B cell (primary cell): ENCODE data around the gene ADAMTS8. TPM values are rescaled to one million over a fixed set of nuclear protein-coding genes. Genes with fewer than 3 reads are reported as not detected.

Experiments used
- ATAC-seq: fragments of 200-7000 bp; cut with Tn5 transposase; one replicate; pipeline ENCODE4 v1.10.0; 2021; ENCODE audit warnings: low read depth, mild to moderate bottlenecking, moderate number of reproducible peaks, moderate library complexity
- CTCF ChIA-PET: fragments of 350-600 bp; sonication (Branson Sonifier 250); formaldehyde crosslinking; loops from one replicate; lab custom pipeline; 2021; ENCODE audit warnings: antibody characterized with exemption, inconsistent platforms; lab: Charles Lee
- POLR2A ChIA-PET: fragments of 350-600 bp; sonication (Branson Sonifier 250); formaldehyde crosslinking; loops from one replicate; lab custom pipeline; 2021; ENCODE audit warnings: antibody characterized with exemption; lab: Charles Lee
- DNase-seq: peaks from one replicate; pipeline ENCODE4 v3.0.0; 2013
- H2AFZ ChIP-seq: 2 replicates; pipeline ENCODE4 v1.6.1; 2012; ENCODE audit warnings: mild to moderate bottlenecking, low read depth, low read length; ENCODE audit not compliant: insufficient read depth, poor library complexity, severe bottlenecking
- H3K27ac ChIP-seq, 2 donors: 1 replicate in 1 of 2; 2 replicates in 1 of 2; pipeline ENCODE4 v1.5.1; 2012 to 2013; ENCODE audit warnings: low read length in 2 of 2, mild to moderate bottlenecking in 2 of 2, moderate library complexity in 1 of 2
- H3K27me3 ChIP-seq, 4 experiments: fragments of 200-600 bp in 1 of 4; sonication (generic) in 1 of 4; replicated peaks in 1 of 4; 1 replicate in 2 of 4; 2 replicates in 2 of 4; pipeline versions ENCODE4 v1.6.1 to v1.7.0; 2013 to 2016; ENCODE audit warnings: low read length in 3 of 4, mild to moderate bottlenecking in 2 of 4, mixed read lengths in 1 of 4, moderate library complexity in 1 of 4; ENCODE audit not compliant: insufficient read depth in 4 of 4, control insufficient read depth in 3 of 4; ENCODE audit errors: control extremely low read depth in 1 of 4
- H3K36me3 ChIP-seq, 2 experiments: replicated peaks in 1 of 2; 1 replicate in 1 of 2; 2 replicates in 1 of 2; pipeline versions ENCODE4 v1.6.1 to v1.7.1; 2013; ENCODE audit warnings: low read length in 1 of 2; ENCODE audit not compliant: insufficient read depth in 2 of 2, control insufficient read depth in 1 of 2; ENCODE audit errors: control extremely low read depth in 1 of 2, extremely low read depth in 1 of 2
- H3K4me1 ChIP-seq, 2 donors: fragments of 200-600 bp in 1 of 2; sonication (generic) in 1 of 2; 1 replicate in 1 of 2; 2 replicates in 1 of 2; pipeline versions ENCODE4 v1.5.1 to v1.6.1; 2013 to 2017; ENCODE audit warnings: low read length in 2 of 2; ENCODE audit not compliant: control insufficient read depth in 2 of 2, insufficient read depth in 2 of 2
- H3K4me2 ChIP-seq: replicated peaks from 2 replicates; pipeline ENCODE3; 2012; ENCODE audit warnings: mild to moderate bottlenecking, low read depth, low read length; ENCODE audit not compliant: poor library complexity, severe bottlenecking
- H3K4me3 ChIP-seq, 5 experiments: fragments of 200-600 bp in 1 of 5; sonication (generic) in 1 of 5; 1 replicate in 3 of 5; 2 replicates in 2 of 5; pipeline versions ENCODE4 v1.5.1 to v1.7.0; 2011 to 2016; ENCODE audit warnings: low read length in 4 of 5, mild to moderate bottlenecking in 4 of 5, low read depth in 2 of 5, control low read depth in 1 of 5, moderate library complexity in 1 of 5; ENCODE audit not compliant: insufficient read depth in 1 of 5; ENCODE audit errors: control extremely low read depth in 1 of 5, extremely low read depth in 1 of 5
- H3K79me2 ChIP-seq: fragments of 200-600 bp; sonication (generic); one replicate; pipeline ENCODE4 v1.6.0; 2016; ENCODE audit warnings: low read length; ENCODE audit not compliant: control insufficient read depth, insufficient read depth
- H3K9ac ChIP-seq: fragments of 200-600 bp; sonication (generic); 2 replicates; pipeline ENCODE4 v1.6.1; 2017; ENCODE audit warnings: mild to moderate bottlenecking, low read length, moderate library complexity
- H3K9me3 ChIP-seq, 3 donors: one replicate each; pipeline versions ENCODE4 v1.6.1 to v1.7.1; 2013; ENCODE audit warnings: low read length in 2 of 3; ENCODE audit not compliant: control insufficient read depth in 2 of 3, insufficient read depth in 1 of 3; ENCODE audit errors: control extremely low read depth in 1 of 3
- H4K20me1 ChIP-seq: 2 replicates; pipeline ENCODE4 v1.6.0; 2012; ENCODE audit warnings: mild to moderate bottlenecking, low read length; ENCODE audit not compliant: insufficient read depth, control insufficient read depth, poor library complexity, severe bottlenecking
- H3K27ac Mint-ChIP-seq: one replicate; pipeline ENCODE4 v1.8.0; 2021; ENCODE audit warnings: mixed read lengths
- H3K27me3 Mint-ChIP-seq: one replicate; pipeline ENCODE4 v1.8.0; 2021; ENCODE audit warnings: mixed read lengths
- H3K4me1 Mint-ChIP-seq: one replicate; pipeline ENCODE4 v1.8.0; 2021; ENCODE audit warnings: mixed read lengths
- H3K4me3 Mint-ChIP-seq: one replicate; pipeline ENCODE4 v1.8.0; 2021; ENCODE audit warnings: mixed read lengths
- H3K9me3 Mint-ChIP-seq: one replicate; pipeline ENCODE4 v1.8.0; 2022; ENCODE audit warnings: mixed read lengths; ENCODE audit not compliant: insufficient read depth
- EZH2 ChIP-seq: IDR thresholded peaks from 2 replicates; pipeline ENCODE4 v1.6.1; 2012; ENCODE audit warnings: borderline replicate concordance, low read depth, mild to moderate bottlenecking, moderate library complexity, low read length; ENCODE audit not compliant: insufficient read depth, poor library complexity, severe bottlenecking
- WGBS: methylation state at CpG from one replicate; pipeline ENCODE4 v1.1.5; 2013; ENCODE audit warnings: missing lambda C conversion rate; ENCODE audit not compliant: insufficient coverage; 5-methylcytosine and 5-hydroxymethylcytosine counted together
- intact Hi-C: fragments of 100-400 bp; cut with micrococcal nuclease; formaldehyde crosslinking; loops from one replicate; pipeline ENCODE4 v1.10.0; 2022
- polyA plus RNA-seq: library from polyadenylated mRNA; depleted of rRNA; stranded (reverse); fragments of >200 nt; gene quantifications from 2 replicates; pipeline ENCODE4 v1.2.3, GENCODE V29; 2012
- total RNA-seq, 2 donors: library from RNA; stranded (reverse); fragments of 120-200 nt in 1 of 2; gene quantifications; 1 replicate in 1 of 2; 2 replicates in 1 of 2; pipeline versions ENCODE4 v1.2.3 to v1.2.4, GENCODE V29; 2013 to 2022
- TF ChIP-seq, protein P1 (sequence below): fragments of 200-600 bp; IDR thresholded peaks from one replicate; pipeline ENCODE4 v1.8.0; 2022; ENCODE audit warnings: antibody characterized with exemption, mild to moderate bottlenecking

ADAMTS8 gene
- total and polyA plus RNA-seq, 2 donors (not counting 1 experiment from before 2014, with no cell fraction given), result not detected

DNA sequence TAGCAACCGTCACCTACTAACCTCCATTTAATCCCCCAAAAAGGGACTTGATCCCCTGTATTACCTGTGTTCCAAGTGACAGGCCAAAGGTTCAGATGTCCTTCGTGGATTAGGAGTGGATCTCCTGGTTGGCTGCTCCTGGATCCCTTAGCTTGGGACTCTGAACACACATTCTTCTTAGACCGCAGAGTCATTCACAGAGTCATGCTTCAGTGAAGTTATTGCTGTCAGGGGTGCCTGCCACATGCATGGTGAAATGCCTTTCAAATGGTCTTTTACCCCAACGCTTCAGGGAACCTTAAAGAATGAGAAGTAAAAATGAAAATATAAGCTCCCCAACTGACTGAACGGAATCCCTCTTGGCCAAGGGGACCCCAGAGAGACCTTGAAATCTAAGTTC is 49.1 kb downstream of the ADAMTS8 start:
- peaks cover 9% of the 10 kb centered on the region for H3K27me3 Mint-ChIP-seq
- no peak overlapping the region for H2AFZ ChIP-seq
- no peaks in the 10 kb centered on the region for H3K36me3 ChIP-seq
- TF ChIP-seq EZH2, result no peak
- TF ChIP-seq, protein P1, sequence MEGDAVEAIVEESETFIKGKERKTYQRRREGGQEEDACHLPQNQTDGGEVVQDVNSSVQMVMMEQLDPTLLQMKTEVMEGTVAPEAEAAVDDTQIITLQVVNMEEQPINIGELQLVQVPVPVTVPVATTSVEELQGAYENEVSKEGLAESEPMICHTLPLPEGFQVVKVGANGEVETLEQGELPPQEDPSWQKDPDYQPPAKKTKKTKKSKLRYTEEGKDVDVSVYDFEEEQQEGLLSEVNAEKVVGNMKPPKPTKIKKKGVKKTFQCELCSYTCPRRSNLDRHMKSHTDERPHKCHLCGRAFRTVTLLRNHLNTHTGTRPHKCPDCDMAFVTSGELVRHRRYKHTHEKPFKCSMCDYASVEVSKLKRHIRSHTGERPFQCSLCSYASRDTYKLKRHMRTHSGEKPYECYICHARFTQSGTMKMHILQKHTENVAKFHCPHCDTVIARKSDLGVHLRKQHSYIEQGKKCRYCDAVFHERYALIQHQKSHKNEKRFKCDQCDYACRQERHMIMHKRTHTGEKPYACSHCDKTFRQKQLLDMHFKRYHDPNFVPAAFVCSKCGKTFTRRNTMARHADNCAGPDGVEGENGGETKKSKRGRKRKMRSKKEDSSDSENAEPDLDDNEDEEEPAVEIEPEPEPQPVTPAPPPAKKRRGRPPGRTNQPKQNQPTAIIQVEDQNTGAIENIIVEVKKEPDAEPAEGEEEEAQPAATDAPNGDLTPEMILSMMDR, result no peak
- H3K4me1 ChIP-seq, result no peaks in the 10 kb centered on the region
- H3K27ac ChIP-seq, result no peak overlapping the region
- no peaks in the 10 kb centered on the region for H3K4me1 Mint-ChIP-seq
- 94% methylated on average over 2 of the region's 5 CpGs for WGBS
- CTCF ChIA-PET, result no interaction called here
- H3K79me2 ChIP-seq, result no peaks in the 10 kb centered on the region
- no peak overlapping the region for H3K4me3 Mint-ChIP-seq
- no peak overlapping the region for H3K9ac ChIP-seq
- no peak overlapping the region for H3K4me2 ChIP-seq
- no peaks in the 10 kb centered on the region for H3K27me3 ChIP-seq
- DNase-seq (no peak), ATAC-seq (no peak)
- no peaks in the 10 kb centered on the region for H4K20me1 ChIP-seq
- no peaks in the 10 kb centered on the region for H3K9me3 ChIP-seq
- no peak overlapping the region for H3K27ac Mint-ChIP-seq
- intact Hi-C loops, result no loop called here
- POLR2A ChIA-PET, result no interaction called here
- H3K9me3 Mint-ChIP-seq, result no peaks in the 10 kb centered on the region
- no peak overlapping the region for H3K4me3 ChIP-seq

DNA sequence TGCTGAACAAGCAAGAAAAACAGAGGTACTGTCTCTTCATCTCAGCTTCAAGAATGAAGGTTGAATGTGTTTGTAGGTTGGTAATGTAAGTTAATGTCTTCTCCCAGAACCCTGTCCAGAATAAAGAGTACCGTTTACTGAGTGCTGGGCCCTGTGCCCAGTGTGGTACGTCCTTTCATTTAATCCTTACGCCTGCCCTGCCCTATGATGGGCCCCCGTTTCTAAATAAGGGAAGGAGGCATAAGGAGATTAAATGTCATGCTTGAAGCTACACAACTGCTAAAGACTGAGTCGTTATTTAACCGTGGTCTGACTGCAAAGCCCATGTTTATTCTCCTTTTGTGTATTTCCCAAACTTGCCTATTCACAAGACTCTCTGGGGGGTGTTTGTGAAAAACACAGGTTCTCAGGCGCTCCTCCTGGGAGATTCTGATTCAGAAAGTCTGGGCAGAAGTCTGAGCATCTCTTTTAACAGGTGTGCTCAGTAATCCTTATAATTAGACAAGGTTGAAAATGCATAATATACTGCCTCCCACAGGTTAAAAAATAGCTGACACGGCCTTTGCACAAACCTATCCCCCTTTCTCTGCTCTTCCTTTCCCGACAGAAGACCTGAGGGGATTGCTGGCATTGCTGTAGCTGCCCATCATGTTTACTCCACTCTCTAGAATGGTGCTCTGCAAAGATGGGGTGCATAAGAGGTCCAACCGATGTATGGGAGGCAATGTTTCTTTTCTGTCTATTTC is 57.4 kb downstream of the ADAMTS8 start:
- no peaks in the 10 kb centered on the region for H4K20me1 ChIP-seq
- POLR2A ChIA-PET, result interaction anchor here (0.6 kb wide), 1 partner anchor 239 kb away, joined by 3 read pairs; no protein-coding TSS in a partner anchor
- no peak for DNase-seq

More for the DNA sequence above, 57.4 kb downstream of the ADAMTS8 start:
- Histone ChIP-seq H3K27me3 (peaks cover 0 to 3% (median 0%) of the 10 kb centered on the region in 4 experiments), H3K4me3 (no peak overlapping the region), H3K27ac (no peak overlapping the region), H3K9me3 (no peaks in the 10 kb centered on the region), H3K79me2 (no peaks in the 10 kb centered on the region), H2AFZ (no peak overlapping the region), H3K9ac (no peak overlapping the region), H3K4me1 (no peaks in the 10 kb centered on the region), H3K4me2 (no peak overlapping the region), H3K36me3 (no peaks in the 10 kb centered on the region)
- Mint-ChIP-seq H3K9me3 (no peaks in the 10 kb centered on the region), H3K4me3 (no peak overlapping the region), H3K27ac (no peak overlapping the region), H3K27me3 (peaks cover 21% of the 10 kb centered on the region), H3K4me1 (no peaks in the 10 kb centered on the region)
- intact Hi-C loops, result loop anchor here (1.0 kb wide), 1 partner anchor 158 kb away; no protein-coding TSS in a partner anchor
- CTCF ChIA-PET, result interaction anchor here (0.7 to 4.2 kb wide), 6 partner anchors 10 to 239 kb away, joined by 3 to 29 read pairs (median 3); no protein-coding TSS in a partner anchor
- TF ChIP-seq, protein P1, result no peak
- no peak for TF ChIP-seq EZH2
- ATAC-seq, result no peak
- WGBS, result 93% methylated on average over 3 of the region's 10 CpGs
